HepG2 (cell line): ENCODE results near the gene YEATS2. TPM values are rescaled to one million over a fixed set of nuclear protein-coding genes. Genes with fewer than 3 reads are reported as not detected.

Experiments
- ATAC-seq: fragments of 200-7000 bp; cut with Tn5 transposase; 3 replicates; pipeline ENCODE4 v1.9.1; 2020; ENCODE audit warnings: mild to moderate bottlenecking, moderate library complexity
- BruUV-seq: library from RNA; stranded (reverse); fragments of 400-500 nt; replicated peaks from 2 replicates; lab custom pipeline; 2021; lab: Mats Ljungman, UMichigan
- CTCF ChIA-PET: fragments of 300-600 bp; formaldehyde crosslinking; extraction: SDS; loops from one replicate; lab custom pipeline; 2021; ENCODE audit warnings: low total read pairs, inconsistent platforms, low intra/inter-chr PET ratio; lab: Yijun Ruan, JAX
- POLR2A ChIA-PET: fragments of 350-600 bp; sonication (Branson Sonifier 250); formaldehyde crosslinking; loops from one replicate; lab custom pipeline; 2020; ENCODE audit warnings: antibody characterized with exemption, inconsistent platforms; lab: Yijun Ruan, JAX
- DNase-seq: peaks from one replicate; pipeline ENCODE4 v3.0.0-alpha.2; 2015; ENCODE audit warnings: low spot score
- FAIRE-seq: peaks from 3 replicates; lab custom pipeline; 2011; peaks lifted over from hg19 to GRCh38; lab: Jason Lieb, UNC
- H2AFZ ChIP-seq: one replicate; pipeline ENCODE4 v1.6.1; 2011; ENCODE audit warnings: low read length, inconsistent platforms
- H3K27ac ChIP-seq: fragments of 300-600 bp; 3 replicates; pipeline ENCODE4 v1.8.0; 2011; ENCODE audit warnings: mixed run types, mild to moderate bottlenecking, mixed read lengths, low read length, inconsistent platforms; ENCODE audit not compliant: insufficient read depth; ENCODE audit errors: extremely low read length
- H3K27me3 ChIP-seq, 2 experiments: fragments of 200-600 bp in 1 of 2; 2 replicates in 1 of 2; 3 replicates in 1 of 2; pipeline versions ENCODE4 v1.6.0 to v1.8.0; 2011; ENCODE audit warnings: low read length in 2 of 2, mild to moderate bottlenecking in 2 of 2, moderate library complexity in 2 of 2, inconsistent platforms in 1 of 2; ENCODE audit not compliant: insufficient read depth in 2 of 2, control insufficient read depth in 1 of 2
- H3K36me3 ChIP-seq, 2 experiments: fragments of 200-600 bp in 1 of 2; replicated peaks in 1 of 2; 2 replicates in 1 of 2; 3 replicates in 1 of 2; pipeline versions ENCODE4 v1.5.1 to v1.8.0; 2011; ENCODE audit warnings: low read length in 2 of 2, inconsistent platforms in 1 of 2; ENCODE audit not compliant: insufficient read depth in 2 of 2, control insufficient read depth in 1 of 2
- H3K4me1 ChIP-seq: 2 replicates; pipeline ENCODE4 v1.5.1; 2012; ENCODE audit warnings: low read length, inconsistent platforms; ENCODE audit not compliant: insufficient read depth
- H3K4me2 ChIP-seq: 2 replicates; pipeline ENCODE4 v1.6.0; 2011; ENCODE audit warnings: low read depth, low read length, inconsistent platforms
- H3K4me3 ChIP-seq, 3 experiments: fragments of 200-600 bp in 1 of 3; sonication (generic), shearing (Covaris generic) in 1 of 3; replicated peaks in 1 of 3; 2 replicates each; pipeline ENCODE4 v1.5.1; 2011 to 2016; ENCODE audit warnings: low read length in 3 of 3, inconsistent platforms in 2 of 3, low read depth in 2 of 3, mild to moderate bottlenecking in 2 of 3, control low read depth in 1 of 3, mixed read lengths in 1 of 3; ENCODE audit not compliant: insufficient read depth in 1 of 3
- H3K79me2 ChIP-seq: one replicate; pipeline ENCODE4 v1.6.1; 2011; ENCODE audit warnings: low read length, inconsistent platforms; ENCODE audit not compliant: insufficient read depth
- H3K9ac ChIP-seq: 2 replicates; pipeline ENCODE4 v1.6.0; 2011; ENCODE audit warnings: mild to moderate bottlenecking, low read depth, low read length, inconsistent platforms; ENCODE audit not compliant: insufficient read depth
- H3K9me3 ChIP-seq: 2 replicates; pipeline ENCODE4 v1.5.1; 2012; ENCODE audit warnings: mild to moderate bottlenecking, low read length
- H4K20me1 ChIP-seq: 2 replicates; pipeline ENCODE4 v1.6.0; 2011; ENCODE audit warnings: inconsistent platforms, mild to moderate bottlenecking, low read length, moderate library complexity; ENCODE audit not compliant: insufficient read depth
- KMT2A ChIP-seq: sonication (generic); formaldehyde crosslinking; IDR thresholded peaks from 2 replicates; pipeline ENCODE4 v1.4.0; 2020; ENCODE audit warnings: missing genetic modification reagents
- MIER3 ChIP-seq: IDR thresholded peaks from 2 replicates; pipeline ENCODE4 v1.6.1; 2016; ENCODE audit warnings: missing compliant biosample characterization, borderline replicate concordance
- MTA1 ChIP-seq: sonication (generic); formaldehyde crosslinking; IDR thresholded peaks from 2 replicates; pipeline ENCODE4 v1.4.0; 2020; ENCODE audit warnings: missing genetic modification reagents, mild to moderate bottlenecking, borderline replicate concordance
- NR0B2 ChIP-seq: sonication (generic); formaldehyde crosslinking; IDR thresholded peaks from 2 replicates; pipeline ENCODE4 v1.4.0; 2020; ENCODE audit warnings: mild to moderate bottlenecking, missing genetic modification reagents
- PPARG ChIP-seq: conservative IDR thresholded peaks from 2 replicates; pipeline ENCODE4 v1.6.1; 2016; ENCODE audit warnings: missing biosample characterization, missing genetic modification reagents
- SIX4 ChIP-seq: sonication (generic); formaldehyde crosslinking; IDR thresholded peaks from 2 replicates; pipeline ENCODE4 v1.4.0; 2020; ENCODE audit warnings: missing genetic modification reagents
- WIZ ChIP-seq: sonication (generic); formaldehyde crosslinking; IDR thresholded peaks from 2 replicates; pipeline ENCODE4 v1.5.1; 2020; ENCODE audit warnings: mild to moderate bottlenecking, missing genetic modification reagents
- ZNF275 ChIP-seq: sonication (generic); formaldehyde crosslinking; IDR thresholded peaks from 2 replicates; pipeline ENCODE4 v1.8.0; 2022; ENCODE audit warnings: missing genetic modification reagents, mild to moderate bottlenecking, inconsistent platforms, borderline replicate concordance
- ZNF780A ChIP-seq: sonication (generic); formaldehyde crosslinking; IDR thresholded peaks from 2 replicates; pipeline ENCODE4 v1.8.0; 2022; ENCODE audit warnings: mild to moderate bottlenecking, missing genetic modification reagents, moderate library complexity
- ZNF790 ChIP-seq: sonication (generic); formaldehyde crosslinking; IDR thresholded peaks from 2 replicates; pipeline ENCODE4 v1.8.0; 2022; ENCODE audit warnings: missing genetic modification reagents, mild to moderate bottlenecking, borderline replicate concordance
- ZNF850 ChIP-seq: sonication (generic); formaldehyde crosslinking; conservative IDR thresholded peaks from 2 replicates; pipeline ENCODE4 v1.9.0; 2021; ENCODE audit warnings: mild to moderate bottlenecking, missing genetic modification reagents
- WGBS: methylation state at CpG from one replicate; pipeline ENCODE4 v1.1.6; 2017; ENCODE audit warnings: low lambda C conversion rate; 5-methylcytosine and 5-hydroxymethylcytosine counted together
- in situ Hi-C: cut with HindIII; loops from 2 replicates; pipeline ENCODE4 v1.10.0; 2017; ENCODE audit warnings: low pct_unique_long_range_greater_than_20kb; ENCODE audit not compliant: extremely low pct_ligation_motif_present
- intact Hi-C: fragments of 100-400 bp; cut with micrococcal nuclease; formaldehyde crosslinking; loops from one replicate; pipeline ENCODE4 v1.10.0; 2022; ENCODE audit not compliant: unreplicated experiment
- polyA plus RNA-seq, 8 experiments: library from polyadenylated mRNA; depleted of rRNA in 3 of 8; stranded (reverse) in 7 of 8; unstranded in 1 of 8; fragments of >200 nt; fragmentation: Illumina TruSeq in 4 of 8; extraction: Trizol in 4 of 8; gene quantifications; 2 replicates each; pipeline versions ENCODE4 v1.2.1 to v1.2.3, GENCODE V29; 2011 to 2016; ENCODE audit warnings: low read depth in 4 of 8, missing spikeins in 1 of 8, mixed read lengths in 1 of 8; ENCODE audit not compliant: insufficient read depth in 1 of 8
- total RNA-seq, 5 experiments: library from RNA; depleted of rRNA; stranded (reverse); fragments of >200 nt; fragmentation: Illumina TruSeq; extraction: Trizol; gene quantifications; 2 replicates each; pipeline ENCODE4 v1.2.3, GENCODE V29; 2016; ENCODE audit warnings: low read depth in 1 of 5

YEATS2 gene
- total and polyA plus RNA-seq, 2 of the 13 experiments (the other 11 are each of a cell fraction or from before 2014, with no cell fraction given) = 18.6 to 33.7 TPM

GRCh38 chr3:183768114-183768513 is 70.5 kb downstream of the YEATS2 start:
- Histone ChIP-seq H3K4me2 (no peak overlapping the region), H2AFZ (no peak overlapping the region), H4K20me1 (no peaks in the 10 kb centered on the region), H3K9me3 (no peaks in the 10 kb centered on the region), H3K27ac (no peak overlapping the region), H3K27me3 (no peaks in the 10 kb centered on the region), H3K36me3 (peaks cover 8 to 30% of the 10 kb centered on the region in 2 experiments), H3K4me1 (no peaks in the 10 kb centered on the region), H3K79me2 (no peaks in the 10 kb centered on the region), H3K4me3 (no peak overlapping the region), H3K9ac (no peak overlapping the region)
- WGBS = 95% methylated on average over 8 of the region's 8 CpGs
- DNase-seq (no peak), FAIRE-seq (no peak), ATAC-seq (no peak)
- ChIA-PET POLR2A (no interaction called here), CTCF (interaction anchor here (2.7 kb wide), 1 partner anchor 299 kb away, joined by 25 read pairs; no protein-coding TSS in a partner anchor)
- BruUV-seq = no TSS peak
- intact Hi-C loops = loop anchor here (5.0 kb wide), 1 partner anchor 381 kb away; no protein-coding TSS in a partner anchor
- TF ChIP-seq WIZ (CRISPR knock-in tag) (no peak), ZNF850 (CRISPR knock-in tag) (no peak), ZNF790 (CRISPR knock-in tag) (no peak), ZNF275 (CRISPR knock-in tag) (no peak), ZNF780A (CRISPR knock-in tag) (no peak), SIX4 (CRISPR knock-in tag) (no peak), NR0B2 (CRISPR knock-in tag) (no peak), MTA1 (CRISPR knock-in tag) (no peak), KMT2A (CRISPR knock-in tag) (no peak), MIER3 (no peak), PPARG (CRISPR knock-in tag) (no peak)
- in situ Hi-C loops = loop anchor here (10.0 kb wide), 1 partner anchor 283 kb away; no protein-coding TSS in a partner anchor
